SJSA1 (cell line): Measurements from ENCODE around the gene ERN1. TPM values are rescaled to one million over a fixed set of nuclear protein-coding genes. Genes with fewer than 3 reads are reported as not detected.

ENCODE experiments used
- DNase-seq, 2 experiments: peaks; one replicate each; pipeline ENCODE4 v3.0.0-alpha.2; 2015 to 2020; ENCODE audit warnings: low spot score in 2 of 2, low read depth in 1 of 2
- H3K27ac ChIP-seq: fragments of 250-450 bp; sonication (Bioruptor Pico); 2 replicates; pipeline ENCODE4 v1.5.1; 2020; ENCODE audit warnings: mild to moderate bottlenecking, moderate library complexity
- H3K27me3 ChIP-seq: fragments of 250-450 bp; sonication (Bioruptor Pico); replicated peaks from 2 replicates; pipeline ENCODE4 v1.5.1; 2020; ENCODE audit warnings: mild to moderate bottlenecking, moderate library complexity
- H3K36me3 ChIP-seq: fragments of 250-450 bp; sonication (Bioruptor Pico); 2 replicates; pipeline ENCODE4 v1.5.1; 2020; ENCODE audit warnings: mild to moderate bottlenecking
- H3K4me1 ChIP-seq: fragments of 250-450 bp; sonication (Bioruptor Pico); replicated peaks from 2 replicates; pipeline ENCODE4 v1.6.1; 2021; ENCODE audit warnings: mild to moderate bottlenecking
- H3K4me3 ChIP-seq: fragments of 250-450 bp; sonication (Bioruptor Pico); 2 replicates; pipeline ENCODE4 v1.5.1; 2020; ENCODE audit warnings: mild to moderate bottlenecking
- H3K9me3 ChIP-seq: fragments of 250-450 bp; sonication (Bioruptor Pico); replicated peaks from 2 replicates; pipeline ENCODE4 v1.5.1; 2020; ENCODE audit warnings: mild to moderate bottlenecking
- total RNA-seq: library from RNA; depleted of rRNA; stranded (reverse); fragments of >200 nt; shearing (Covaris generic); gene quantifications from 2 replicates; pipeline ENCODE4 v1.2.3, GENCODE V29; 2014

ERN1 gene
- total RNA-seq, 1 experiment from 2014 or later = 5.8 TPM

DNA sequence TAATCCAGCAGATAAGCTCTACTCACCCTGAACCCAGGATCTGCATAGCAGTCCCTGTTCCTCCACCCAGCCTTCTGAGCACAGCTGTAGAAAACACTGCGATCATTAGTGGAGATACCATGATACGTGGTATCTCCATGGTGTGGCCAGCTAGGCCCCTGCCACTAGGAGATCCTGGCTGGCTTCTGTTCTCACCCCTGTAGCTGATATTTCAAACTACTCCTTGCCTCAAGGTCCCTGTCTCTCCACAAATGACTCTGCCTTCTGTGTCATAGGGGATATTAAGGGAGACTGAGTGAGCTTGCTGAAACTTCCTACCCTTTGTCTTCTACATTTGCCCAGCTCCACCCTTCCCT, 44.3 kb downstream of the ERN1 start:
- H3K9me3 ChIP-seq = 0 out of 2 replicates have a peak, but pooled peaks cover 3% of the 10 kb centered on the region
- peaks cover 15% of the 10 kb centered on the region for H3K4me1 ChIP-seq
- no peaks in the 10 kb centered on the region for H3K27me3 ChIP-seq
- DNase-seq = no peak
- no peak overlapping the region for H3K27ac ChIP-seq
- H3K36me3 ChIP-seq = no peaks in the 10 kb centered on the region
- no peak overlapping the region for H3K4me3 ChIP-seq

DNA sequence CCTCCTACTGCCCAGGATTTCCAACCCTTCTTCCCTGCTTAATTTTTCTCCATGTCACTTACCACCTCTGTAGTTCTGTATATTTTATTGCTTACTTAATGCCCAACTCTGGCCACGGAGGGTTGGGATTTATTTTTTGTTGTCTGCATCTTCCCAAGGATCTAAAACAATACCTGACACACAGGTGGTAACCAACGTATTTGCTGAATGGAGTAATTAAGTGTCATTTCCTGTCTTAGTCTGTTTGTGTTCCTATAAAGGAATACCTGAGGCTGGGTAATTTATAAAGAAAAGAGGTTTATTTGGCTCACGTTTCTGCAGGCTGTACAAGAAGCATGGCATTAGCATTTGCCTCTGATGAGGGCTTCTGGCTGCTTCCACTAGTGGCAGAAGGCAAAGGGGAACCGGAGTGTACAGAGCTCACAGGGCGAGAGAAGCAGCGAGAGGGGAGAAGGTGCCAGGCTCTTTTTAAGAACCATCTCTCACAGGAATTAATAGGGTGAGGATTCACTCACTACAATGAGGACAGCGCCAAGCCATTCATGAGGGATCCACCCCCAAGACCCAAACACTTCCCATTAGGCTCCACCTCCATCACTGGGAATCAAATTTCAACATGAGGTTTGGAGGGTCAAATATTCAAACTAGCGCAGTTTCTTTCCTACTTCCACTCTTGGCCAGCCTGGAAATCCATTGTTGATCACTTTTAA, 44.8 kb downstream of the ERN1 start:
- Histone ChIP-seq H3K4me1 (peaks cover 15% of the 10 kb centered on the region), H3K27ac (no peak overlapping the region), H3K4me3 (no peak overlapping the region), H3K36me3 (no peaks in the 10 kb centered on the region), H3K27me3 (no peaks in the 10 kb centered on the region), H3K9me3 (no peaks in the 10 kb centered on the region)
- DNase-seq = no peak

DNA sequence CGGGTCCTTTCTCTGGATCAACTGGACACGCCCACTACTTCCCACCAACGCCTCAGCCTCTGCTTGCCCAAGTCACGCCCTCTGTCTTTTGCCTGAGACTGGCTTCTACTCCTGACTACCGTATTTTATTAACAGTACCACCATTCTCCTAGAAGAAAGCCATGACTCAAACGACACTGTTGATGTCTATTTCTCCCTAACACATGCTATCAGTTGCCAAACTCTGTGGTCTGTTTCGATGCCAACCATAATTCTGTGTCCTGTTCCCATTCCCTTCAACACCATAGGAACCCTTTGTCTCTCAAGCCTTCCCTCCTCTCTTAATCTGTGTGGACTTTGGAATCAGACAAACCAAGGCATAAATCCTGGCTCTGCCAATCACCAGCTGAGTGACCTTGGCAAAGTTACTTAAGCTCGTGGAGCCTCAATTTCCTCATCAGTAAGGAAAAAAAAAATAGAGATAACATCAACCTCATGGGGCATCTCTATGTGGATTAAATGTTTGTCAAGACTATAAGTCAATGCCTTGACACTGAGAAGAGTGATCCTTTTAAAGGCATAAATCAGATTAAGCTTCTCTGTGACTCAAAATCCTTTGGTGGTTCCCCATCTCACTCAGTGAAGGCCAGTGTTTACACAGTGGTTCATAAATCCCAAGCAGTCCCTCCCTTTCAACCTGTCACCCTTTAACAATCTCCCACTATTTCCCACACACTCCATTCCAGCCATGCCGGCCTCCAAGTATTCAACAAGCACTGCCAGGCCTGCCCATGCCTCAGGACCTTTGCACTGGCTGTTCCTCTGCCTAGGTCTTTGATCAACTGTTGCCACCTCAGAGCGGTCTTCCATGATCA, 45.6 kb downstream of the ERN1 start:
- Histone ChIP-seq H3K36me3 (no peaks in the 10 kb centered on the region), H3K27me3 (no peaks in the 10 kb centered on the region), H3K4me3 (no peak overlapping the region), H3K27ac (no peak overlapping the region), H3K9me3 (no peaks in the 10 kb centered on the region), H3K4me1 (peaks cover 15% of the 10 kb centered on the region)
- DNase-seq = no peak

DNA sequence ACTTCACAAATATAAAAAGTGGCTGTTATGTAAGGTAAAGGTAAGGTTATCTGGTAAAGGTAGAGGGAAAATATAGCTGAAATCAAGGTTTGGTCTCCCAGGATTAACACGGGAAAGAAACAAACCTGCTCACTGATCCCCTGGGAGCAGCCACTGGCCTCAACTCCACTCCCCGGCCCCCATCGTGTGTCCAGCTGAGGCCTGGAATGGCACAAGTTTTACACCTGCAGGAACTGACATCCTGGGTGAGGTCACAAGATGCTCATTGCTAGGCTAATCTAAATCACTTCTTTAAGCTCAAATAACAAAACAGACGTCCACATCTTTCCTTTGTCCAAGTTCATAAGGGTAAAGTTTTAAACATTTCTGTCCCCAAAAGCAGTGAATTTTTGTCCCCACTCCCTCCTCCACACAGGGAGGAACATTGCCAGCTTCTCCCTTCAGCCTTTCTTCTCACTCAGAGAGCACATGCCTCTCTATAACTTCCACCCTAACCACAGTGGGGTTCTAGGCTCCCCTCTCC, 46.3 kb downstream of the ERN1 start:
- Histone ChIP-seq H3K27me3 (no peaks in the 10 kb centered on the region), H3K4me1 (peaks cover 15% of the 10 kb centered on the region), H3K36me3 (peaks cover 1% of the 10 kb centered on the region; the same call in 1 of the 2 replicates), H3K4me3 (no peak overlapping the region), H3K9me3 (no peaks in the 10 kb centered on the region), H3K27ac (no peak overlapping the region)
- no peak for DNase-seq

DNA sequence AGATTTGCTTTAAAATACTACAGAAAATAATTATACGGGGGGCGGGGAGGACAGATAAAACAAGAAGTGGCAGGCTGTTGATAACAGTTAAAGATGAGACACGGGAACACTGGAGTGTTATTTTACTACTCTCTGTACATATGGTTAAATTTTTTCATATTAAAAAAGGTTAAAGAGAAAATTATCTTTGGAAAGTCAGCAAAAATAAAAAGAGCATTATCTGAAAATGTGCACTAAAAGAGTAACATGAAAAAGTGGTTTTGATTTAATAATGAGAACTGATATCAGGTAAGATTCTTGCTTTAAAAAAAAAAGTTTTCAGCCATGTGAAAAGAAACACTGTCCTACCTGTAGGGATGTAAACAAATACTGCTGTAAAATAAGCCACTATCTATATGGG, 46.9 kb downstream of the ERN1 start:
- Histone ChIP-seq H3K27me3 (no peaks in the 10 kb centered on the region), H3K4me1 (peaks cover 15% of the 10 kb centered on the region), H3K27ac (no peak overlapping the region), H3K36me3 (peaks cover 3% of the 10 kb centered on the region; the same call in 1 of the 2 replicates), H3K4me3 (no peak overlapping the region), H3K9me3 (no peaks in the 10 kb centered on the region)
- peak in 1 of 2 experiments; percentile 7 for DNase-seq

DNA sequence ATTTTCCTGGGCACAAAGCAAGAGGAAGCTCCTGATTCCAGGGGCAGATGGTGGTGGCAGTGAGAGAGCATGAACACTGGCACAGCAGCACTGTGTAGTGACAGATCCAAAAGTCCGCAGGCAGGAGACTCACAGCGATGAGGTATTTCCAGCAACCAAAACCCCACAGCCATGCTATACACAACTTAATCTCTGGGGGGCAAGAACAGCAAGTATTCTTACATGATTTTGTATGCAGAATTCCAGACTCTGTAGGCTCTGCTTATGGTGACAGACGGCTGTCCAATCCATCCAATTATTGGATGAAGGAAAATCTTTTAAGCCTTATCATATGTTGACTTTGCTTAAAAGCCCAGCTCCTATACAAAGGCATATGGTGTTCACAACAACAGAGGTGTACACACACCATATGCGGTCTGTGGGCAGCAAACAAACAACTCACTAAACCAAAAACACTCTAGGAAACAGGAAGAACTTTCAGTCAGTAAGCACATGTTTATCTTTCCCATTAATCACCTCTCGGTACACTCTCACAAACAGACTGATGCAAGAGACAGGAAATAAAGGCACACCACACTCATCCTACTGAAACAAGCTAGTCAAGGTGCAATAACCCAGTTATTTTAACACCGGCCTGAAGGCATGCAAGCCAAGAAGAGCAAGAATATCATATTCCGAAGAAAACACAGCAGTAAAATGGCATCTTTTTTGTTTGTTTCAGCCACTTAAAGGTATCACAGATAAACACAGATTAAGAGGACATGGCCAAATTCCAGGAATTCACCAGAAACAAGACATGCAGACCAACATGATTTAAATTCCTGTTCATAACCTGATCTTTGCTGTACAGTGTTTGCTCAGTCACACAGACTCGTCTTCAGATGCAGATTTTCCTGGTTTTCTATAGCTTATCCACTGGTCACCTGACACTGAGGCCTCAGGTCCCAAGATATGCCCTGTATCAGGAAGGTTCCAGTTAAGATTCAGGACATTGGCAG, 47.8 kb downstream of the ERN1 start:
- no peaks in the 10 kb centered on the region for H3K9me3 ChIP-seq
- H3K4me3 ChIP-seq = no peak overlapping the region
- H3K27ac ChIP-seq = peak overlapping the region; percentile 49
- DNase-seq = peak in 1 of 2 experiments; percentile 70
- H3K4me1 ChIP-seq = peaks cover 15% of the 10 kb centered on the region
- H3K36me3 ChIP-seq = peaks cover 3% of the 10 kb centered on the region; the same call in 1 of the 2 replicates
- no peaks in the 10 kb centered on the region for H3K27me3 ChIP-seq

DNA sequence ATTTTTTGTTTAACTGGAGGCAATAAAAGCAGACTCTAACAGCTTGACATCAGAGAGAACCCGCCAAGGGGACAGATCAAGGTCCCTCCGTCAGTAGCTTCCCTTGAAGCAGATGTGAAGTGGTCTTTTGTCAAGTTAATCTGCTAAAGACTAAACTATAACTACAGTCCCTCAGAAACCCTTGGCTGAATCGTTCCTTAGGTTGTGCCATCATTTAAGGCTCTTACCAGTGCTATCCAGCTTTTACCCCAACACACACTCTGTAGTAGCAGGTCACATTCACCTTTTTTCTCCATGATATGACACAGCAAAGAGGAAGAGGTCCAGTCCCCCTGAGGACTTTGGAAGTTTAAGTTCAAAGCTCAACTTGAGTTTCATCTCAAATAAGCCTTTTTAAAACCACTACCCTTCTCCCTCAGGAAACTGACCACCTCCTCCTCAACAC, 49.7 kb downstream of the ERN1 start:
- no peak for DNase-seq
- H3K4me1 ChIP-seq = peaks cover 15% of the 10 kb centered on the region
- H3K36me3 ChIP-seq = peaks cover 3% of the 10 kb centered on the region; the same call in 1 of the 2 replicates
- H3K4me3 ChIP-seq = no peak overlapping the region
- H3K27me3 ChIP-seq = no peaks in the 10 kb centered on the region
- no peaks in the 10 kb centered on the region for H3K9me3 ChIP-seq
- no peak overlapping the region for H3K27ac ChIP-seq

DNA sequence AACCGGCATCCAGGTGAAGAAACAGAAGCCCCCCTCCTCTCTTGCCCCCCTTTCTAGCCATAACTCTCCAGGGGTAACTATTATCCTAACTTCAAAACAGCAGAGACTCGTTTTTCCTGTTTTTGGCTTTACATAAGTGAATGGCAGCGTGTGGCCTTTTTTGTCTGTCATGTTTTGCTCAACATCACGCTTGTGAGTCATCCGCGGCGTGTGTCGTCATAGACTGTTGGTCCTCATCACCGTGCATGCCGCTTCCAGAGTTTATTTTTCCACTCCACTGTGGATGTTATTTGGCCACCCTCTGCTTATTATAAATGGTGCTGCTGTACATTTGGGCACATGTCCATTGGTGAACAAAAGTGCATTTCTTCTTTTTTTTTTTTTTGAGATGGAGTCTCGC, 52.6 kb downstream of the ERN1 start:
- Histone ChIP-seq H3K4me3 (no peak overlapping the region), H3K4me1 (peaks cover 8% of the 10 kb centered on the region), H3K9me3 (no peaks in the 10 kb centered on the region), H3K36me3 (peaks cover 6% of the 10 kb centered on the region), H3K27me3 (no peaks in the 10 kb centered on the region), H3K27ac (no peak overlapping the region)
- DNase-seq = no peak

DNA sequence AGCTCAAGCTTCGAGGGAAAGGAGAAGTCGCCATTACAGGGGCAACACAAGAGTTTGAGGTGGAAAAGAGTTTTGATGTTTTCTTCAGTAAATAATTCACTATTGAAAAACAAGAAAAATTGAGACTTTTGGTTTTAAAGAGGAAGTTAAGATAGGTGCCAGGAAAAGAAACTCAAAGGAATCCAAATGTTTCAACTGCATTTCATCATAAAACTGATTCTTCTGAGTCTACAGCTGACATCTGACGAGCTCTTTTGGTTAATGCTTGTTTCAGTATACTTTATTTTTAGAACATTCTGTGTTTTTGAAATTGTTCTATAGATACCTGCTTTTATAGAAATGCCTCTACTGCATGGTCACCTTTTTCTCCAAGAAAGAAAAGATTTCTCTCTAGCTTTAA, 54.0 kb downstream of the ERN1 start:
- Histone ChIP-seq H3K36me3 (peaks cover 16% of the 10 kb centered on the region), H3K9me3 (no peaks in the 10 kb centered on the region), H3K4me3 (no peak overlapping the region), H3K27ac (no peak overlapping the region), H3K4me1 (no peaks in the 10 kb centered on the region), H3K27me3 (no peaks in the 10 kb centered on the region)
- DNase-seq = no peak

DNA sequence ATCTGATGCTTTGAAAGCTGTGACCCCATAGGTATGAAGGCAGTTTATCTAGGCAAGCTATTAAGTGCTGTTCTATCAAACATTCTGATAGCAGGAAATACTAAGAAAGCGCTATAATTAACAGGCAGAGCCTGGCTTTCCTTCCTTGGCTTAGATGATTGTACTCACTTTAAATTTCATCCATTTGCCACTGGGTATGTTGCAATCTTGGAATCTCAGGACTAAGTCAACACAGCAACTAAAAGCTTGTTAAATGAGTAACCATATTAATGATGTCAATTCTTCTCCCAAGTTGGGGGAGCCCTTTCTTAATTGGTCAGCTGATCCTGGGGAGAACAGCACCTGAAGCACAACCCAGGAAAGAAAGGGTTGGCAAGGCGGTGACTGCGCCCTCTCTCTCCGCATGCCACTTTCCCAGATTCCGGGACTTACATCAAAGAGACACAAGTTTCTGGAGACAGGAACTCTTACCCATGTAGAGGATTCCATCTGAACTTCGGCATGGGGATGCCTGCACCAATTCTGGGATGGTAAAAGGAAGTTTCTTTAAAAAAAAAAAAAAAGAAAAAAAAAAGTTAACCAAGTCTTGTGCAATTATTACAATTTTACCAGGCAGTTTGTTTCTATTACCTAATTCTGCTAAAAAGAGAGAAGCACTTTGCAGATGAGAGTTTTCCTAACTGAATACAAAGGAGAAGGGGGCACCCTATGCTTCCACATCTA, 55.1 kb downstream of the ERN1 start:
- no peak overlapping the region for H3K27ac ChIP-seq
- no peaks in the 10 kb centered on the region for H3K27me3 ChIP-seq
- no peaks in the 10 kb centered on the region for H3K4me1 ChIP-seq
- H3K9me3 ChIP-seq = peaks cover under 1% of the 10 kb centered on the region; the same call in 1 of the 2 replicates
- no peak overlapping the region for H3K4me3 ChIP-seq
- peaks cover 20% of the 10 kb centered on the region for H3K36me3 ChIP-seq
- no peak for DNase-seq

DNA sequence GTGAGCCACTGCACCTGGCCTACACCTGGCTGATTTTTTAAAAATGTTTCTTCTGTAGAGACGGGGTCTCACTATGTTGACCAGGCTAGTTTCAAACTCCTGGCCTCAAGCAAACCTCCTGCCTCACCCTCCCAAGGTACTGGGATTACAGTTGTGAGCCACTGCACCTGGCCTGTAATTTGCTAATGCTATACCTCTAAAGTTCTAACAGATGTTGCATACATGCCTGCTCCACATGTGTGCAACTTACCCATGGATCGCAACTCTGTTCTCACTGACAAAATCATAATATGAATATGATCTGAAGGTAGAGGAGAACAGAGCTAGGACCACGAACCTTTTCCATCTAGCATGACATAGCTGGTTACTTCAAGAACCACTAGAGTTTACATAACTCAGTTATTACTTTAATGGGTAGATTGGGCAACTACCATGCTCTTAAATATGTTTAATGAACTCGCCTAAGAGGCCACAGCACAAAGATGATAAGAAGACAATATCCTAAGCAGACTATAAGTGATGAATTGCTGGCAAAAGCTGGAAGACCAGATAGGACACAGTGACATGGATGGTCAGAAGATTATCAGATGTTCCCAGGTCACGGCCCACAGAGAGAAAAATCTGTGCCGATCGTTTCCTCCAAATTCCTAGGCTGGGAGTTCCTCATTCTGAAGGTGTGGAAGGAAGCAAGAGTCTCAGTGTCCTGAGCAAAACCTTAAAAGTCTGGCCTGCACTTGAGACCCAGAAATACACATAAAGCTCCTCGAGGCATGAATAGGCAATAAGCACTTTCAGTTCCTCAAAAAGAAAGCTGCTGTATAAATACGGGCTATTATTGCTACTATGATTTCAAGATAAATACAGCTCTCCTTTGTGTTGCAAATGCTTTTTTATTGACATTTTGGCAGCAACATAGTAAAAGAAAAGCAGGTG, 55.9 kb downstream of the ERN1 start:
- Histone ChIP-seq H3K27me3 (no peaks in the 10 kb centered on the region), H3K4me1 (no peaks in the 10 kb centered on the region), H3K4me3 (no peak overlapping the region), H3K9me3 (peaks cover 9% of the 10 kb centered on the region), H3K27ac (no peak overlapping the region), H3K36me3 (peaks cover 23% of the 10 kb centered on the region)
- no peak for DNase-seq

DNA sequence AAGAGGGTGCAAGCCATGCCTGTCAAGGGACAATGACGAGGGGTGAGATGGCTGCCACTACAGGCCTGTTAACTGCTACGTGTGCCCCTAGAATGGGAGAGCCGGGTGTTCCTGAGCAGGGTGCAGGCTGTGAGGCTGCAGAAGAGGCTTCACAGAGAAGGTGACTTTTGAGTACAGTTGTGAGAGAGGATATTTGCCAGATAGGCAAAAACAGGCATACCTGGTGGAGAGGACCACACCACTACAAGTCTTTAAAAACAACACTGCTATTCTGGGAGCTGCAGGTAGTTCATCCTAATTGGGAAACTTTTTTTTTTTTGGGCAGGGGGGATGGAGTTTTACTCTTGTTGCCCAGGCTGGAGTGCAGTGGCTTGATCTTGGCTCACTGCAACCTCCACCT, 58.8 kb downstream of the ERN1 start:
- peaks cover 16% of the 10 kb centered on the region for H3K9me3 ChIP-seq
- H3K27me3 ChIP-seq = no peaks in the 10 kb centered on the region
- no peak overlapping the region for H3K27ac ChIP-seq
- H3K36me3 ChIP-seq = peaks cover 32% of the 10 kb centered on the region
- no peaks in the 10 kb centered on the region for H3K4me1 ChIP-seq
- DNase-seq = no peak
- no peak overlapping the region for H3K4me3 ChIP-seq
